Fibroblast of lung (primary cell): ENCODE data around the gene SMOC2. TPM values are rescaled to one million over a fixed set of nuclear protein-coding genes. Genes with fewer than 3 reads are reported as not detected.

Experiments used
- DNase-seq, 2 donors: peaks; one replicate each; pipeline versions ENCODE4 v3.0.0 to v3.0.0-alpha.2; 2010; ENCODE audit warnings: low read depth in 2 of 2
- H2AFZ ChIP-seq: 2 replicates; pipeline ENCODE4 v1.5.1; 2012; ENCODE audit warnings: low read length, control low read depth, inconsistent platforms
- H3K27ac ChIP-seq: 2 replicates; pipeline ENCODE4 v1.5.1; 2011; ENCODE audit warnings: low read length, control low read depth; ENCODE audit not compliant: insufficient read depth
- H3K27me3 ChIP-seq: 2 replicates; pipeline ENCODE4 v1.5.1; 2011; ENCODE audit warnings: mild to moderate bottlenecking, low read length; ENCODE audit not compliant: control insufficient read depth, insufficient read depth
- H3K36me3 ChIP-seq: 2 replicates; pipeline ENCODE4 v1.5.1; 2011; ENCODE audit warnings: low read length; ENCODE audit not compliant: control insufficient read depth, insufficient read depth
- H3K4me1 ChIP-seq: 2 replicates; pipeline ENCODE4 v1.5.1; 2011; ENCODE audit warnings: low read length; ENCODE audit not compliant: control insufficient read depth, insufficient read depth; ENCODE audit errors: extremely low read depth
- H3K4me2 ChIP-seq: 2 replicates; pipeline ENCODE4 v1.5.1; 2011; ENCODE audit warnings: low read length, control low read depth; ENCODE audit not compliant: insufficient read depth; ENCODE audit errors: extremely low read depth
- H3K4me3 ChIP-seq, 4 experiments: fragments of 200-600 bp in 1 of 4; sonication (generic) in 1 of 4; replicated peaks in 1 of 4; 2 replicates each; pipeline ENCODE4 v1.5.1; 2011 to 2016; ENCODE audit warnings: low read length in 4 of 4, low read depth in 3 of 4, mild to moderate bottlenecking in 3 of 4, control low read depth in 2 of 4, inconsistent platforms in 1 of 4, mixed read lengths in 1 of 4; ENCODE audit not compliant: insufficient read depth in 1 of 4; ENCODE audit errors: control extremely low read depth in 1 of 4
- H3K79me2 ChIP-seq: 2 replicates; pipeline ENCODE4 v1.5.1; 2012; ENCODE audit warnings: mild to moderate bottlenecking, low read length, inconsistent platforms; ENCODE audit not compliant: control insufficient read depth, insufficient read depth
- H3K9ac ChIP-seq: 2 replicates; pipeline ENCODE4 v1.5.1; 2011; ENCODE audit warnings: mild to moderate bottlenecking, low read length, control low read depth; ENCODE audit not compliant: insufficient read depth
- H3K9me3 ChIP-seq: 2 replicates; pipeline ENCODE4 v1.5.1; 2012; ENCODE audit warnings: low read depth, low read length; ENCODE audit not compliant: control insufficient read depth, insufficient read depth
- H4K20me1 ChIP-seq: 2 replicates; pipeline ENCODE4 v1.5.1; 2011; ENCODE audit warnings: low read length; ENCODE audit not compliant: control insufficient read depth, insufficient read depth; ENCODE audit errors: extremely low read depth
- EZH2 ChIP-seq: IDR thresholded peaks from 2 replicates; pipeline ENCODE4 v1.5.1; 2012; ENCODE audit warnings: low read length, control low read depth, mild to moderate bottlenecking; ENCODE audit errors: missing control alignments
- polyA plus RNA-seq, 2 donors: library from polyadenylated mRNA; depleted of rRNA in 1 of 2; stranded (reverse) in 1 of 2; unstranded in 1 of 2; fragments of >200 nt; gene quantifications; 2 replicates each; pipeline ENCODE4 v1.2.1, GENCODE V29; 2011 to 2012; ENCODE audit warnings: missing spikeins in 1 of 2
- total RNA-seq: library from RNA; depleted of rRNA; stranded (reverse); fragments of >200 nt; gene quantifications from 2 replicates; pipeline ENCODE4 v1.2.1, GENCODE V29; 2014
- TF ChIP-seq, protein P1 (sequence below), 2 donors: IDR thresholded peaks in 1 of 2; conservative IDR thresholded peaks in 1 of 2; 1 replicate in 1 of 2; 2 replicates in 1 of 2; pipeline ENCODE4 v1.5.1; 2011 to 2012; ENCODE audit warnings: low read length in 2 of 2, control low read depth in 1 of 2, inconsistent platforms in 1 of 2, low read depth in 1 of 2, mild to moderate bottlenecking in 1 of 2

Gene SMOC2
- total and polyA plus RNA-seq, 2 donors (not counting 1 experiment from before 2014, with no cell fraction given): not detected

DNA sequence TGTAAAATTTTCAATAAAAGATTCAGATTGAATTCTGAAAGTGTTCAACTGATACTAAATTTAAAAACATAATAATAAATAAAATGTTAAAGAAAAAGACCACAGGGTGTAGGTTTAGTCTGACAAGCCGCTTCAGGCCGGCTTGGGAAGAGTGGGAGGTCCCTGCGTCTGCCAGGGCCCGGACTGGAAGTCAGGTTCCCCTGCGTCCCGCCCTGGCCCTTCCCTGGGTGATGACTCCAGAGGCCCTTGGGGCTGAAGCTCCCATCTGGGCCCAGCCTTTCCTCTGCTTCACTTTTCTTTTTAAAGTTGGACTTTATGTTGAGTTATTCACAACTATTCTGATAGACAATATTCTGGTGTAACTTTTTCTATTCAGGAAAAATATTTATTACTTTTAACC is 93.3 kb downstream of the SMOC2 start:
- Histone ChIP-seq H2AFZ (no peak overlapping the region), H3K79me2 (no peaks in the 10 kb centered on the region), H3K4me3 (no peak overlapping the region), H3K4me1 (no peaks in the 10 kb centered on the region), H3K9me3 (no peaks in the 10 kb centered on the region), H3K36me3 (no peaks in the 10 kb centered on the region), H3K27ac (no peak overlapping the region), H4K20me1 (no peaks in the 10 kb centered on the region), H3K9ac (no peak overlapping the region), H3K4me2 (no peak overlapping the region), H3K27me3 (no peaks in the 10 kb centered on the region)
- no peak for TF ChIP-seq EZH2
- TF ChIP-seq, protein P1, sequence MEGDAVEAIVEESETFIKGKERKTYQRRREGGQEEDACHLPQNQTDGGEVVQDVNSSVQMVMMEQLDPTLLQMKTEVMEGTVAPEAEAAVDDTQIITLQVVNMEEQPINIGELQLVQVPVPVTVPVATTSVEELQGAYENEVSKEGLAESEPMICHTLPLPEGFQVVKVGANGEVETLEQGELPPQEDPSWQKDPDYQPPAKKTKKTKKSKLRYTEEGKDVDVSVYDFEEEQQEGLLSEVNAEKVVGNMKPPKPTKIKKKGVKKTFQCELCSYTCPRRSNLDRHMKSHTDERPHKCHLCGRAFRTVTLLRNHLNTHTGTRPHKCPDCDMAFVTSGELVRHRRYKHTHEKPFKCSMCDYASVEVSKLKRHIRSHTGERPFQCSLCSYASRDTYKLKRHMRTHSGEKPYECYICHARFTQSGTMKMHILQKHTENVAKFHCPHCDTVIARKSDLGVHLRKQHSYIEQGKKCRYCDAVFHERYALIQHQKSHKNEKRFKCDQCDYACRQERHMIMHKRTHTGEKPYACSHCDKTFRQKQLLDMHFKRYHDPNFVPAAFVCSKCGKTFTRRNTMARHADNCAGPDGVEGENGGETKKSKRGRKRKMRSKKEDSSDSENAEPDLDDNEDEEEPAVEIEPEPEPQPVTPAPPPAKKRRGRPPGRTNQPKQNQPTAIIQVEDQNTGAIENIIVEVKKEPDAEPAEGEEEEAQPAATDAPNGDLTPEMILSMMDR (conservative IDR thresholded peaks at IDR 0.05 in 1 of 2, IDR thresholded peaks at IDR 0.05 in 1 of 2; ENCODE audit: low read depth in 1 of 2, low read length in 2 of 2): no peak
- no peak for DNase-seq

DNA sequence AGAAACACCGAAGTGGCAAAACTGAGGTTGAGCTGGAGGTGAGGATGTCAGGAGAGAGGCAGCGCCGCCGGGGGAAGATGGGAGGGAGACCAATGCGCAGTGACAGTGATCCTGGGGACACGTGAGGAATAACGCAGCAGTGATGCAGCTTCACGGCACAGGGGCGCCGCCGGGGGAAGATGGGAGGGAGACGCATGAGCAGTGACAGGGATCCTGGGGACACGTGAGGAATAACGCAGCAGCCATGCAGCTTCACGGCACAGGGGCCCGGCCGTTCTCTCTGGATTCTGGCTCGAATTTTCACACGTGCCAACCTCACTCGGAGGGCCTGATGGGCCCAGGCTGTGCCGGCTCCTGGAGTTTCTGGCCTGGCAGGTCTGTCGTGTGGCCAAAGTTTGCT is 94.7 kb downstream of the SMOC2 start:
- no peak overlapping the region for H3K27ac ChIP-seq
- H3K9me3 ChIP-seq: no peaks in the 10 kb centered on the region
- no peak overlapping the region for H2AFZ ChIP-seq
- H3K79me2 ChIP-seq: no peaks in the 10 kb centered on the region
- TF ChIP-seq EZH2: no peak
- TF ChIP-seq, protein P1 (conservative IDR thresholded peaks at IDR 0.05 in 1 of 2, IDR thresholded peaks at IDR 0.05 in 1 of 2; ENCODE audit: low read depth in 1 of 2, low read length in 2 of 2): no peak
- H3K4me1 ChIP-seq: no peaks in the 10 kb centered on the region
- no peaks in the 10 kb centered on the region for H3K27me3 ChIP-seq
- no peaks in the 10 kb centered on the region for H3K36me3 ChIP-seq
- H3K4me3 ChIP-seq: no peak overlapping the region
- H3K4me2 ChIP-seq: no peak overlapping the region
- no peaks in the 10 kb centered on the region for H4K20me1 ChIP-seq
- no peak for DNase-seq
- H3K9ac ChIP-seq: no peak overlapping the region

DNA sequence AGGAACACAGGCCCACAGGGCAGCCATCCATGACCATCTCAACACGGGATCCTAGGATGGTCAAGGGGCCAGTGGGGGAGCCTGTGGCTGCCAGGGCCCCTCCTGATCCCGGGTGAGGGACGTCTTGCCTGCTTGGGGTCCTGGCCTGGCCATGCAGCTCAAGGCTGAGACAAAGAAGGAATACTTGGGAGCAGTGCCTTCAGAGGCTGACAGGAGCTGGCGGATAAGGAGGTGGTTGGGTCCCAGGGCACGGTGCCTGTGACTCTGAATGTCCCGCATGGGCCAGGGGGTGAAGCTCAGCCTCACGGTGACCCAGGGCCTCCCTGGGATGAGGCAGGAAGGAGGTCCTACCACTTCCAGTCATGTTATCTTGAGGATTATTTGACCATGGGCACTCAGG is 95.2 kb downstream of the SMOC2 start:
- no peak overlapping the region for H3K27ac ChIP-seq
- TF ChIP-seq EZH2: no peak
- H2AFZ ChIP-seq: no peak overlapping the region
- no peaks in the 10 kb centered on the region for H3K79me2 ChIP-seq
- no peak for DNase-seq
- H3K36me3 ChIP-seq: no peaks in the 10 kb centered on the region
- no peaks in the 10 kb centered on the region for H3K9me3 ChIP-seq
- no peak overlapping the region for H3K4me2 ChIP-seq
- no peak overlapping the region for H3K9ac ChIP-seq
- H4K20me1 ChIP-seq: no peaks in the 10 kb centered on the region
- H3K4me1 ChIP-seq: no peaks in the 10 kb centered on the region
- no peaks in the 10 kb centered on the region for H3K27me3 ChIP-seq
- H3K4me3 ChIP-seq: no peak overlapping the region
